GM12873 (cell line): Measurements from ENCODE around the gene NSUN2.
A peak's percentile ranks its signal among the peaks of the same experiment; 100 is the strongest.

ENCODE experiments used
- TF ChIP-seq, protein P1 (sequence below): IDR thresholded peaks from 2 replicates; pipeline ENCODE4 v1.5.1; 2012; ENCODE audit warnings: low read depth, mild to moderate bottlenecking, moderate library complexity, low read length, control low read depth; ENCODE audit not compliant: insufficient read depth; ENCODE audit errors: missing control alignments

Gene NSUN2

DNA sequence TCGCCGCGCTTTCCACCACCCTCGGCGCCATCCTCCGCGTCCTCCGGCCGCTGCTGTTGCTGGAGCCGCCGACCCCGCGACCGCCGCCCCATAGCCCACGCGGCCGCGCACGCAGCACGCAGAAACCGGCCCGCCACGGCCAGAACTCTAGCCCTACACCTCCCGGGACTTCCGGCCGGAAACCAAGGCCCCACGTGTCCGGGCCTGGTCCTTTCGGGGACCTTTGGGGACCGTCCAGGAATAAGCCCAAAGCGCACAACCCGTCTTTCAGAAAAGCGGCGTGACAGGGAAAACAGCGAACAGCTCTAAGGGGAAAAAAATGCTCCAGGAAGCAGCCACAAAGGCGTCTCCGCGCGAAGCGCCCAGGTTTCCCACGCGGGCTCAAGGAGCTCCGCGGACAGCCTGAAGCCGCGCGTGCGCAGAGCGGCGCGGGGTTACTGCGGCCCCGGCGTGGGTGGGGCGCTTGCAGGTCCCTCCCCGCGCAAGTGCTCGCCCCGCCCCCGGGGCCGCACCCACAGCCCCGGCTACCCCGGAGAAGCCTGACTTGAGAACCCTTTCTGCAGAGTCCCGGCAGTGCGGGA is at the start of gene NSUN2, which contains the start of gene SRD5A1:
TSS of gene NSUN2 (minus strand) at position 157 of the 581 bp plus-strand sequence. CDS start at position 92, 65 bp downstream.
TSS of gene SRD5A1 (plus strand) at position 553 of the 581 bp plus-strand sequence. CDS start 137 bp downstream, outside the sequence.
- TF ChIP-seq, protein P1, sequence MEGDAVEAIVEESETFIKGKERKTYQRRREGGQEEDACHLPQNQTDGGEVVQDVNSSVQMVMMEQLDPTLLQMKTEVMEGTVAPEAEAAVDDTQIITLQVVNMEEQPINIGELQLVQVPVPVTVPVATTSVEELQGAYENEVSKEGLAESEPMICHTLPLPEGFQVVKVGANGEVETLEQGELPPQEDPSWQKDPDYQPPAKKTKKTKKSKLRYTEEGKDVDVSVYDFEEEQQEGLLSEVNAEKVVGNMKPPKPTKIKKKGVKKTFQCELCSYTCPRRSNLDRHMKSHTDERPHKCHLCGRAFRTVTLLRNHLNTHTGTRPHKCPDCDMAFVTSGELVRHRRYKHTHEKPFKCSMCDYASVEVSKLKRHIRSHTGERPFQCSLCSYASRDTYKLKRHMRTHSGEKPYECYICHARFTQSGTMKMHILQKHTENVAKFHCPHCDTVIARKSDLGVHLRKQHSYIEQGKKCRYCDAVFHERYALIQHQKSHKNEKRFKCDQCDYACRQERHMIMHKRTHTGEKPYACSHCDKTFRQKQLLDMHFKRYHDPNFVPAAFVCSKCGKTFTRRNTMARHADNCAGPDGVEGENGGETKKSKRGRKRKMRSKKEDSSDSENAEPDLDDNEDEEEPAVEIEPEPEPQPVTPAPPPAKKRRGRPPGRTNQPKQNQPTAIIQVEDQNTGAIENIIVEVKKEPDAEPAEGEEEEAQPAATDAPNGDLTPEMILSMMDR: no peak

DNA sequence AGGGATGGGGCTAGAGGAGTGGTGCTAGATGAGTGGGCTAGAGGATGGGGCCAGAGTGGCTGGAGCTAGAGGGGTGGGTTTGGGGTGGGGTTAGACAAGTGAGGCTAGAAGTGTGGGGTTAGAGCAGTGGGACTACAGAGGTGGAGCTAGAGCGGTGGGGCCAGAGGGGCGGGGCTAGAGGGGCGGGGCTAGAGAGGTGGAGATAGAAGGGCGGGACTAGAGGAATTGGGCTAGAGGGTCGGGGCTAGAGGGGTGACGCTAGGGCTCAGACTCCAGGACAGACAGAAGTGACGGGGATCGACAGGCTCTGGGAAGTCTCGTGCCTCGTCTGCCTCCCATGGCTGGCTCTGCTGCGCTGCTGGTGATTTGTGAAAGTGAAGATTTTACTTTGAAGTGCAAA is 49.4 kb upstream of the NSUN2 start:
- TF ChIP-seq, protein P1: no peak

DNA sequence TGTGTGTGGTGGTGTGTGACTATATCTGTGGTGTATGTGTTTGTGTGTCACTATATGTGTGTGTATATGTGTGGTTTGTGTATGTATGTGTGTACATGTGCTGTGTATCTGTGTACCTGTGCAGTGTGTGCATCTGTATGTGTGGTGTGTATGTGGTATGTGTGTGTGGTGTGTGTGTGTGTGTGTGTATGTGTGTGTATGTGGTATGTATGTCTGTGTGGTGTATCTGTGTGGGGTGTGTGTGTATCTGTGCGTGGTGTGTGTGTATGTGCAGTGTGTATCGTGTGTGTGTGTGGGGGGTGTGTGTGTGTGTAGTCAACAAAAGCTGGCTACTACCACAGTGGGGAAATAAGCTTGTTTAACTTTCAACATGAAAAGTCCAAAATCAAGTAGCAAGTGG is 48.8 kb upstream of the NSUN2 start:
- TF ChIP-seq, protein P1: no peak

DNA sequence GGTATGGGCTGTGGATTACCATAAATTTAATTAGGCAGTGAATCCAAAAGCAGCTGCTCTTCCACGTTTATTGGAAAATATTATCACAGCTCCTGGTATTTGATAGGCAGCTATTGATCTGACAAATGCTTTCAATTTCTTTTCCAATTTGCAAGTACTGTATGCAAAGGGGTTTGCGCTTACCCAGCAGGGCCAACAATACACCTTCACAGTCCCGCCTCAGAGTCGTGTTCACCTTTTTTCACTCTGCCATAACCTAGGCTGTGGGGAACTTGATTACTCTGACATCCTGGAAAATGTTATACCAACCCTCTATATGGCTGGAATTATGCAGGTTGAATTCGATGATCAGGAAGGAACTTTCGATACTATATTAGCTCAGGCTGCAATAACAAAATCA is 48.1 kb upstream of the NSUN2 start:
- TF ChIP-seq, protein P1: no peak

DNA sequence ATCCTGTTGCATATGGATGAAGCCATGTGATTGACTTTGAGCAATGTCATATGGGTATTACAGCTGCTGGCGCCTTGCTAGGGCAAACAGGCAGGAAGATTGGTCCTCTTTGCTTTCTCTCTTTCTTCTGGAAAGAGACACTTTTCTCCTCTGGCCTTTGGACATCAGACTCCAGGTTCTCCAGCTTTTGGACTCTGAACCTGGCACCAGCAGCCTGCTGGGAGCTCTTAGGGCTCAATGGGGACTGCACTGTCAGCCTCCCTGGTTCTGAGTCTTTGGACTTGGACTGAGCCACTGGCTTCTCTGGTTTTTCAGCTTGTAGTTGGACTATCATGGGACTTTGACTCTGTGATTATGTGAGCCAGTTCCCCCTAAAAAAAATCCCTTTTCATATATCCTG is 45.5 kb upstream of the NSUN2 start:
- TF ChIP-seq, protein P1: no peak

DNA sequence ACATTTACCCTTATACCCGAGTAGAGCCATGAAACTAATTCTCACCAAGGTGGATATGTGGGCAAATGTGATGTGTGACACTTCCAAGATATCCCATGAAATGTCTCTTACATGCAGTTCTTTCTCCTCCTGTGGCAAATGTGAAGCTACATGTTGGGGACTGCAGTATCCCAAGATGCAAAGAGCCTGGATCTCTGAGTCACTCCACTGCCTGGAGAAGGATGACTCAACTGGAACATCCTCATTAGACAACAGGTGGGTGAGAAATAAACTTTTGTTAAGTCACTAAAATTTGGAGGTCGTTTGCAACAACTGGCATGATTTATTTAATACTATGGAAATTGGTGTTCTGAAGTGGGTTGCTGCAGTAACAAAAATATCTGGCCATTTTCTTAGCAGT is 43.9 kb upstream of the NSUN2 start:
- TF ChIP-seq, protein P1: no peak

DNA sequence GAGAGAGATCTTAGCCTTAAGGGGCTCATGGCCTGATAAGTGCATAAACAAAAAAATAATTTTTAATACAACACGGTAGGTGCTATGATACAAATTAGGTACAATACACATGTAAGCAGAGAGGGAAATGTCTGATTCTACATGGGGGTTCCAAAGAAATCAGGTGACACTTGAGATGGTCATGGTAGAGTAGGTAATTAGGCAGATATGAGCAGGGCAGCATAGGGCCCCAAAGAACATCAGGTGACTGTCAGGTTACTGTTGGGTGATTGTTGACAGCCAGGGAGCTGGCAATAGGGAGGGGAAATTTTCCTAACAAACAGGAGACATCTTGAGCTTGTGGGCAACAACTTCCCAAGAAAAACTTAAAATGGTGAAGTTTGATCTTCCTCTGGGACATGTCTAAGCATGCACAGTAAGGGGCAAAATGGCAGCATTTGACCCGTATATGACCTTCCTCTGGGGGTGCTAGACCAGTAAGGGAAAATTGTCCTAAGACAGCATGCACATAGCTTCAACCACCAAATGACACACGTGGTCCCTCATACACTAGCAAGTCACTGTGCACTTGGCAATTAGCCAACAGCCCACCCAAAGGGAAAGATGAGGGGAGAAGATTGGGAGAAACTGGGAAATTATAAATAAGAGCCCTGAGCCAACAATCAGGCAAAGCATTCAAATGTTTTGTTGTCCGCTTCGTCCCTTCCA is 43.1 kb upstream of the NSUN2 start:
- TF ChIP-seq, protein P1: peak; percentile 41
